HL-60 (cell line): ENCODE measurements around the gene EML3.

Source experiments
- POLR2AphosphoS5 ChIP-seq: IDR thresholded peaks from 2 replicates; pipeline ENCODE4 v1.6.1; 2012; ENCODE audit warnings: low read depth
- TF ChIP-seq, protein P1 (sequence below): IDR thresholded peaks from one replicate; pipeline ENCODE4 v1.5.1; 2011; ENCODE audit warnings: low read length, control low read depth, inconsistent platforms; ENCODE audit not compliant: insufficient read depth

DNA sequence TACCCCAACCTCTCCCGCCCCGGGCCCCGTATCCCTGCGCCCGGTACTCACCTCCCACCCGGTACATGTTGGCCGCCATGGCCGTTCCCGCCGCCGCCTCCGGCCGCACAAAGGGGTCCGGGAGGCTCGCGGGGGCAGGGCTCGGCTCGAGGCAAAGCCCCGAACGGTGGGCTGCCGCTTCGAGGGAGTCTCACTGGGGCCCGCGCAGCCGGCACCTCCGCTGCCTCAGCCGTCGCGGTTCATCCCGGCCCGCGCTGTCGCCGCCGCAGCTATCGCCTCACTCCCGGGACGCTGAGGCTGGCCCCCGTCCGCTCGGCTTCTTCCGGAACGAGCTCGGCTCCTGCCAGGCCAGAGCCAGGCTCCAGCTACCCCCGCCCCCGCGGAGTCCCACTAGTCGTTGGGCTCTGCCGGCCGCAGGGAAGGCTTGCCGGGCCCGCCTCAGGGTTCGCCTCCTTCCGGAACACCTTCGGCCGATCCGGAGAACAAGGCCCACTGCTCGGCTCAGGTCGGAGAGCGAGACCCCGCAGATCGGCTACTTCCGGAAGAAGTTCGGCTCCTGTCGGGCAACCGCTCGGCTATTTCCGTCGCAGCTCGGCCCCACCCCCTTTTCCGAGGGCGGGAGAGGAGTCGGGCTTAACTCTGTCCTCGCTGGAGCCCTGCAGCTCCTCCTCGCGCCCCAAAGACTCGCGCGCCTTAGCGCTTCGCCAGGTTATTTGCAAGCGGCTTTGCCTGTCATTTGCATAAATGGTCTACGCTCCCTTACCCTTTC is 11.0 kb downstream of the EML3 start, which contains the start of gene MTA2:
- peak; percentile 73; the same call in 1 of the 2 replicates for TF ChIP-seq POLR2AphosphoS5
- TF ChIP-seq, protein P1, sequence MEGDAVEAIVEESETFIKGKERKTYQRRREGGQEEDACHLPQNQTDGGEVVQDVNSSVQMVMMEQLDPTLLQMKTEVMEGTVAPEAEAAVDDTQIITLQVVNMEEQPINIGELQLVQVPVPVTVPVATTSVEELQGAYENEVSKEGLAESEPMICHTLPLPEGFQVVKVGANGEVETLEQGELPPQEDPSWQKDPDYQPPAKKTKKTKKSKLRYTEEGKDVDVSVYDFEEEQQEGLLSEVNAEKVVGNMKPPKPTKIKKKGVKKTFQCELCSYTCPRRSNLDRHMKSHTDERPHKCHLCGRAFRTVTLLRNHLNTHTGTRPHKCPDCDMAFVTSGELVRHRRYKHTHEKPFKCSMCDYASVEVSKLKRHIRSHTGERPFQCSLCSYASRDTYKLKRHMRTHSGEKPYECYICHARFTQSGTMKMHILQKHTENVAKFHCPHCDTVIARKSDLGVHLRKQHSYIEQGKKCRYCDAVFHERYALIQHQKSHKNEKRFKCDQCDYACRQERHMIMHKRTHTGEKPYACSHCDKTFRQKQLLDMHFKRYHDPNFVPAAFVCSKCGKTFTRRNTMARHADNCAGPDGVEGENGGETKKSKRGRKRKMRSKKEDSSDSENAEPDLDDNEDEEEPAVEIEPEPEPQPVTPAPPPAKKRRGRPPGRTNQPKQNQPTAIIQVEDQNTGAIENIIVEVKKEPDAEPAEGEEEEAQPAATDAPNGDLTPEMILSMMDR, result no peak
